Cardiac muscle cell (in vitro differentiated cells and primary cell): Measurements from ENCODE around the gene IMMP2L. TPM values are rescaled to one million over a fixed set of nuclear protein-coding genes. Genes with fewer than 3 reads are reported as not detected.

ENCODE experiments used
- DNase-seq, 2 donors: peaks; one replicate each; pipeline versions ENCODE4 v3.0.0 to v3.0.0-alpha.2; 2010 to 2017; ENCODE audit warnings: low read depth in 1 of 2, low spot score in 1 of 2
- H3K27ac ChIP-seq: fragments of 200-600 bp; sonication (generic); 2 replicates; pipeline ENCODE4 v1.5.1; 2016
- H3K27me3 ChIP-seq: fragments of 200-600 bp; sonication (generic); 2 replicates; pipeline ENCODE4 v1.6.0; 2016; ENCODE audit warnings: control low read depth
- H3K36me3 ChIP-seq: fragments of 200-600 bp; sonication (generic); 2 replicates; pipeline ENCODE4 v1.5.1; 2016; ENCODE audit warnings: control low read depth
- H3K4me1 ChIP-seq: fragments of 200-600 bp; sonication (generic); 2 replicates; pipeline ENCODE4 v1.8.1; 2017; ENCODE audit warnings: low read depth, mild to moderate bottlenecking, mixed run types
- H3K4me3 ChIP-seq: fragments of 200-600 bp; sonication (generic); 2 replicates; pipeline ENCODE4 v1.5.1; 2016; ENCODE audit warnings: mild to moderate bottlenecking
- H3K9me3 ChIP-seq: fragments of 200-600 bp; sonication (generic); 2 replicates; pipeline ENCODE4 v1.5.1; 2017; ENCODE audit warnings: low read depth, mild to moderate bottlenecking, control low read depth
- CTCF ChIP-seq: IDR thresholded peaks from 2 replicates; pipeline ENCODE4 v1.5.1; 2012; ENCODE audit warnings: low read depth, mild to moderate bottlenecking, low read length
- polyA plus RNA-seq: library from polyadenylated mRNA; unstranded; fragments of >200 nt; fragmentation: Nextera tagmentation; extraction: Ambion mirVana; gene quantifications from 2 replicates; pipeline ENCODE4 v1.2.1, GENCODE V29; 2016
- total RNA-seq: library from RNA; depleted of rRNA; stranded (reverse); fragments of >200 nt; gene quantifications from 2 replicates; pipeline ENCODE4 v1.2.3, GENCODE V29; 2016

The IMMP2L gene
- total and polyA plus RNA-seq, 2 experiments from 2014 or later, result 6.0 to 11.9 TPM

- Histone ChIP-seq H3K4me3 (no peak overlapping the region), H3K27me3 (no peaks in the 10 kb centered on the region), H3K9me3 (no peaks in the 10 kb centered on the region), H3K36me3 (peaks cover 3% of the 10 kb centered on the region), H3K27ac (no peak overlapping the region), H3K4me1 (no peaks in the 10 kb centered on the region)
- no peak for TF ChIP-seq CTCF
- DNase-seq, result peak in 1 of 2 donors; percentile 66
Measured at GRCh38 chr7:111107579-111107978, 454.7 kb downstream of the IMMP2L start.

- no peak for TF ChIP-seq CTCF
- Histone ChIP-seq H3K27me3 (no peaks in the 10 kb centered on the region), H3K4me1 (no peaks in the 10 kb centered on the region), H3K9me3 (no peaks in the 10 kb centered on the region), H3K27ac (no peak overlapping the region), H3K36me3 (peaks cover 5% of the 10 kb centered on the region), H3K4me3 (no peak overlapping the region)
- no peak for DNase-seq
Measured at GRCh38 chr7:111105269-111105668, 457.0 kb downstream of the IMMP2L start.

- no peak overlapping the region for H3K27ac ChIP-seq
- H3K4me1 ChIP-seq, result no peaks in the 10 kb centered on the region
- no peak for DNase-seq
- no peak overlapping the region for H3K4me3 ChIP-seq
- no peak for TF ChIP-seq CTCF
- no peaks in the 10 kb centered on the region for H3K27me3 ChIP-seq
- no peaks in the 10 kb centered on the region for H3K9me3 ChIP-seq
- peaks cover 3% of the 10 kb centered on the region for H3K36me3 ChIP-seq
Measured at GRCh38 chr7:111104710-111105109, 457.6 kb downstream of the IMMP2L start.

GRCh38 chr7:111103678-111104274 lies 458.5 kb downstream of the IMMP2L start:
- no peak for DNase-seq

GRCh38 chr7:111103136-111103535 lies 459.2 kb downstream of the IMMP2L start:
- Histone ChIP-seq H3K27ac (no peak overlapping the region), H3K27me3 (no peaks in the 10 kb centered on the region), H3K36me3 (peaks cover 3% of the 10 kb centered on the region), H3K9me3 (no peaks in the 10 kb centered on the region), H3K4me1 (peaks cover 4% of the 10 kb centered on the region), H3K4me3 (no peak overlapping the region)
- no peak for TF ChIP-seq CTCF
- DNase-seq, result no peak

More at GRCh38 chr7:111103678-111104274, 458.5 kb downstream of the IMMP2L start:
- Histone ChIP-seq H3K27ac (no peak overlapping the region), H3K36me3 (peaks cover 3% of the 10 kb centered on the region), H3K27me3 (no peaks in the 10 kb centered on the region), H3K4me3 (no peak overlapping the region), H3K9me3 (no peaks in the 10 kb centered on the region), H3K4me1 (no peaks in the 10 kb centered on the region)
- TF ChIP-seq CTCF, result no peak
